ENCODE data around the gene EFCC1. TPM values are rescaled to one million over a fixed set of nuclear protein-coding genes. Genes with fewer than 3 reads are reported as not detected.

The EFCC1 gene
- total RNA-seq, 1 donor from 2014 or later, result 15.9 TPM

DNA sequence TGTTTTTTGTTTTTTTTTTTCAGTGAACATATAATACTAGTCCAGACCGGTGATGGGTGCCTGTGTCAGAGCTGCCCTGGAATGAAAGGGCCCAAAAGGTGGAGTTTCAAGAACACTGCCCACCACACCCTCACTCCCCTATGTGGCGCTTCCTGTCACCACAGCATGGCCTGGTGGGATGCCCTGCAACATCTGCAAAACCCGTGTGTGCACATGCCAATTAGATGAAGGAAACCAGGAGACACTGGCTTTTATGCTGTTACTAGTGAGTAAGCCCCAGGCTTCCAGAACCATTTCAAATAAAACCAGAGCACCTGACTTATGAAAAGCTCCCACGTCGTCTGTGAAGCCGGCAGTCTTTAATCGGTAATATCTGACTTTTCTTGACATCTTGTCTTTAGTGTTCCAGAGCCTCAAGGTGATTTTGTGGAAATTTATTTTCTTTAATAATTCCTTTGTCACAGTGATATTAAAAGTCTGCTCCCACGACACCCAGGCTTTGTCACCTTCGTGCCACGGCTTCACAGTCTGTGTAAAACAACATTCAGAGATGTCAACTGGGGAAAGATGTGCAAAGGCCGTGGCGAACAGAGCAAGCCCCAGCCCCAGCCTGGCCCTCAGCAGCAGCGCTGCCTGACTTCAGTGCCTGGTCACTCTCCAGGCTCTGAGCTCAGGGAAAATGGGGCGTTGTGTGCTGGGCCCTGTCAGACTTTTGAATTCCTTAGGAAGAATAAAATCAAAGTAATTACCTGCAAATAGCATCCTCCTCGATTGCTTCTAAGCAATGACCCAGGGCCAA, 13.6 kb upstream of the EFCC1 start:
- no peak overlapping the region for H3K4me3 Mint-ChIP-seq (ENCODE audit: unreplicated experiment)
- H3K4me1 Mint-ChIP-seq (ENCODE audit: unreplicated experiment), result peaks cover 11% of the 10 kb centered on the region
- TF ChIP-seq, protein P1, sequence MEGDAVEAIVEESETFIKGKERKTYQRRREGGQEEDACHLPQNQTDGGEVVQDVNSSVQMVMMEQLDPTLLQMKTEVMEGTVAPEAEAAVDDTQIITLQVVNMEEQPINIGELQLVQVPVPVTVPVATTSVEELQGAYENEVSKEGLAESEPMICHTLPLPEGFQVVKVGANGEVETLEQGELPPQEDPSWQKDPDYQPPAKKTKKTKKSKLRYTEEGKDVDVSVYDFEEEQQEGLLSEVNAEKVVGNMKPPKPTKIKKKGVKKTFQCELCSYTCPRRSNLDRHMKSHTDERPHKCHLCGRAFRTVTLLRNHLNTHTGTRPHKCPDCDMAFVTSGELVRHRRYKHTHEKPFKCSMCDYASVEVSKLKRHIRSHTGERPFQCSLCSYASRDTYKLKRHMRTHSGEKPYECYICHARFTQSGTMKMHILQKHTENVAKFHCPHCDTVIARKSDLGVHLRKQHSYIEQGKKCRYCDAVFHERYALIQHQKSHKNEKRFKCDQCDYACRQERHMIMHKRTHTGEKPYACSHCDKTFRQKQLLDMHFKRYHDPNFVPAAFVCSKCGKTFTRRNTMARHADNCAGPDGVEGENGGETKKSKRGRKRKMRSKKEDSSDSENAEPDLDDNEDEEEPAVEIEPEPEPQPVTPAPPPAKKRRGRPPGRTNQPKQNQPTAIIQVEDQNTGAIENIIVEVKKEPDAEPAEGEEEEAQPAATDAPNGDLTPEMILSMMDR (IDR thresholded peaks at IDR 0.05; ENCODE audit: unreplicated experiment), result no peak
- H3K27me3 Mint-ChIP-seq (ENCODE audit: unreplicated experiment), result peaks cover 8% of the 10 kb centered on the region
- H3K27ac Mint-ChIP-seq (ENCODE audit: unreplicated experiment), result no peak overlapping the region
- no peak for DNase-seq (ENCODE audit: low spot score)
- peaks cover 4% of the 10 kb centered on the region for H3K36me3 Mint-ChIP-seq (ENCODE audit: low read depth, unreplicated experiment)
- H3K9me3 Mint-ChIP-seq (ENCODE audit: unreplicated experiment), result no peaks in the 10 kb centered on the region

DNA sequence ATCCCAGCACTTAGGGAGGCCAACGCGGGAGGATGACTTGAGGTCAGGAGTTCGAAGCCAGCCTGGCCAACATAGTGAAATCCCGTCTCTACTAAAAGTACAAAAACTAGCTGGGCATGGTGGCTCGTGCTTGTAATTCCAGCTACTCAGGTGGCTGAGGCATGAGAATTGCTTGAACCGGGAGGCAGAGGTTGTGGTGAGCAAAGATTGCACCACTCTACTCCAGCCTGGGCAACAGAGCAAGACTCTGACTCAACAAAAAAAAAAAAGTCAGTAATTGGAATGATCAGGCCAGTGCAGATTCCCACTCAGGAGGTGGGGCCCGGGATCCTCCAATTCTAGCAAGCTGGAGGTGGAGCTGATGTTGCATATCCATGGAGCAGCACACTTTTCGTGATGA, 12.8 kb upstream of the EFCC1 start:
- Mint-ChIP-seq H3K4me3 (ENCODE audit: unreplicated experiment) (no peak overlapping the region), H3K27ac (ENCODE audit: unreplicated experiment) (no peak overlapping the region), H3K27me3 (ENCODE audit: unreplicated experiment) (peaks cover 10% of the 10 kb centered on the region), H3K4me1 (ENCODE audit: unreplicated experiment) (peaks cover 4% of the 10 kb centered on the region), H3K36me3 (ENCODE audit: low read depth, unreplicated experiment) (peaks cover 4% of the 10 kb centered on the region), H3K9me3 (ENCODE audit: unreplicated experiment) (no peaks in the 10 kb centered on the region)
- no peak for DNase-seq (ENCODE audit: low spot score)
- TF ChIP-seq, protein P1 (IDR thresholded peaks at IDR 0.05; ENCODE audit: unreplicated experiment), result no peak

DNA sequence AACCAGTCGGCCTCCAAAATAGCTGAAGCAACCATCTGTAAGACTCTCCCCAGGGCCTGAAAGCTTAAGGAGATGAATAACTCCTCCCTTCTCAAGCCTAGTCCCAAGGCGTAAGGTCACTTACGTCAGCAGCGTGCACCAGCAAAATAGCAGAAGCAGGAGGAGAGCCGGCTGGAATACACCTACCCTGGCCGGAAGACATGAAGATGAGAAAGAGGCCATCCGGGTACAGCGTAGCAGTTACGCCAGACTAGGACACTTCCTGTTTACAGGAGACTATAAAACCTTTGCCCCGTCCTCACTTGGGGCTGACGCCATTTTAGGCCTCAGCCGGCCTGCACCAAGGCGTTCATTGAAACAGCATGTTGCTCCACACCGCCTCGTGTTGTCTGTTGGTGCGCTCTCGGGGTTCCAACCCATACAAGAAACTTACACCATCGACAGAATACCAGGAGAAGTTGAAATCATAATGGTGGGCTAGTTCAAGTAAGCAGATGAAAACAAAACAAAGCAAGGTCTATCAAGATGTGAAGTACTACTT, 9.7 kb upstream of the EFCC1 start:
- Mint-ChIP-seq H3K9me3 (ENCODE audit: unreplicated experiment) (no peaks in the 10 kb centered on the region), H3K36me3 (ENCODE audit: low read depth, unreplicated experiment) (peaks cover 7% of the 10 kb centered on the region), H3K27ac (ENCODE audit: unreplicated experiment) (peak overlapping the region; percentile 4), H3K4me3 (ENCODE audit: unreplicated experiment) (peak overlapping the region; percentile 29), H3K4me1 (ENCODE audit: unreplicated experiment) (peaks cover 12% of the 10 kb centered on the region), H3K27me3 (ENCODE audit: unreplicated experiment) (peaks cover 8% of the 10 kb centered on the region)
- no peak for DNase-seq (ENCODE audit: low spot score)
- TF ChIP-seq, protein P1 (IDR thresholded peaks at IDR 0.05; ENCODE audit: unreplicated experiment), result no peak

DNA sequence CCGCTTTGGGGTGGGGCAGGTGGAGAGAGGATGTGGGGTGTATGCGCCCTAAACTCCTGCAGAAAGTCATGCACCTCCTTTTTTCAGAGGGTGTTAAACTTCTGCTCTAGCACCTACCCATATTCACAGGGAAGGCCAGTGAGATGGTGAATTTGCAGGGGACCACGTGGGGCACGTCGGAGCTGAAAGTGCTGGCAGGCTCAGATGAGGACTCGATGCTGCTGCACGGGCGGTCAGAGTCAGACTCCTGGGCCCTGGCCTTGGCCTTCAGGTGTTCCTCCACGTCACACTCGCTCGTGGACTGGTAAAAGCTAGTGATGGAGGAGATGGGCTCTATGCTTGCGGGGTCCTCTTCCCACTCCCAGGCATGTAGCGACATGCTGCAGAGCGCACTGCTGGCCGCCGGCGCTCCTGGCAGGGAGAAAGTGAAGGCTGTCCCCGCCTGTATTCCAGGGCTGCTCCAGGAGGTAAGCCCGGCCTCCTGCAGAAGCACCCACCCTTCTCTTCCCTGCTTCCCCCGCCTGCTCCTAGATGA, 8.1 kb upstream of the EFCC1 start:
- Mint-ChIP-seq H3K4me3 (ENCODE audit: unreplicated experiment) (peak overlapping the region; percentile 71), H3K9me3 (ENCODE audit: unreplicated experiment) (no peaks in the 10 kb centered on the region), H3K4me1 (ENCODE audit: unreplicated experiment) (peaks cover 12% of the 10 kb centered on the region), H3K27ac (ENCODE audit: unreplicated experiment) (no peak overlapping the region), H3K27me3 (ENCODE audit: unreplicated experiment) (peaks cover 10% of the 10 kb centered on the region), H3K36me3 (ENCODE audit: low read depth, unreplicated experiment) (peaks cover 7% of the 10 kb centered on the region)
- TF ChIP-seq, protein P1 (IDR thresholded peaks at IDR 0.05; ENCODE audit: unreplicated experiment), result no peak
- DNase-seq (ENCODE audit: low spot score), result no peak
